Endothelial cell of umbilical vein (primary cell): ENCODE measurements around the gene ATG4D. TPM values are rescaled to one million over a fixed set of nuclear protein-coding genes. Genes with fewer than 3 reads are reported as not detected.

Source experiments
- BruUV-seq: library from RNA; stranded (reverse); fragments of 400-500 nt; replicated peaks from 2 replicates; lab custom pipeline; 2021; lab: Mats Ljungman, UMichigan
- CTCF ChIA-PET: fragments of 300-600, 350-600 bp; sonication (Branson Sonifier 250); formaldehyde crosslinking; loops from one replicate; lab custom pipeline; 2021; ENCODE audit warnings: antibody characterized with exemption, inconsistent platforms; lab: Charles Lee
- POLR2A ChIA-PET: fragments of 300-600, 350-600 bp; sonication (Branson Sonifier 250); formaldehyde crosslinking; loops from one replicate; lab custom pipeline; 2021; ENCODE audit warnings: antibody characterized with exemption, inconsistent platforms; lab: Charles Lee
- DNase-seq: peaks from one replicate; pipeline ENCODE4 v3.0.0-alpha.2; 2011; ENCODE audit warnings: low read depth, low spot score
- FAIRE-seq: peaks from 2 replicates; lab custom pipeline; 2011; peaks lifted over from hg19 to GRCh38; lab: Jason Lieb, UNC
- H2AFZ ChIP-seq: 2 replicates; pipeline ENCODE4 v1.6.0; 2012; ENCODE audit warnings: low read depth, low read length, control low read depth, inconsistent platforms
- H3K27ac ChIP-seq: 2 replicates; pipeline ENCODE4 v1.5.1; 2011; ENCODE audit warnings: low read depth, mild to moderate bottlenecking, control low read depth, low read length, moderate library complexity; ENCODE audit not compliant: insufficient read depth
- H3K27me3 ChIP-seq, 2 experiments: 2 replicates each; pipeline versions ENCODE4 v1.6.0 to v1.6.1; 2011; ENCODE audit warnings: low read length in 2 of 2, mixed read lengths in 1 of 2; ENCODE audit not compliant: control insufficient read depth in 2 of 2, insufficient read depth in 2 of 2
- H3K36me3 ChIP-seq, 2 experiments: 2 replicates in 1 of 2; 3 replicates in 1 of 2; pipeline ENCODE4 v1.5.1; 2011; ENCODE audit warnings: low read length in 2 of 2, mild to moderate bottlenecking in 1 of 2, moderate library complexity in 1 of 2; ENCODE audit not compliant: control insufficient read depth in 2 of 2, insufficient read depth in 2 of 2; ENCODE audit errors: extremely low read depth in 1 of 2
- H3K4me1 ChIP-seq: 3 replicates; pipeline ENCODE4 v1.5.1; 2011; ENCODE audit warnings: mild to moderate bottlenecking, low read length; ENCODE audit not compliant: control insufficient read depth, insufficient read depth; ENCODE audit errors: extremely low read depth
- H3K4me2 ChIP-seq: 2 replicates; pipeline ENCODE4 v1.6.1; 2011; ENCODE audit warnings: low read length, control low read depth, mixed read lengths; ENCODE audit not compliant: insufficient read depth
- H3K4me3 ChIP-seq, 3 experiments: fragments of 200-600 bp in 1 of 3; sonication (generic), shearing (Covaris generic) in 1 of 3; replicated peaks in 1 of 3; 2 replicates each; pipeline ENCODE4 v1.5.1; 2011 to 2016; ENCODE audit warnings: control low read depth in 3 of 3, low read length in 3 of 3, mild to moderate bottlenecking in 2 of 3, inconsistent platforms in 1 of 3, low read depth in 1 of 3, moderate library complexity in 1 of 3; ENCODE audit not compliant: insufficient read depth in 1 of 3
- H3K79me2 ChIP-seq: 2 replicates; pipeline ENCODE4 v1.6.0; 2012; ENCODE audit warnings: low read length, inconsistent platforms; ENCODE audit not compliant: control insufficient read depth, insufficient read depth
- H3K9ac ChIP-seq: replicated peaks from 2 replicates; pipeline ENCODE3; 2011; ENCODE audit warnings: low read length, control low read depth; ENCODE audit not compliant: insufficient read depth; ENCODE audit errors: extremely low read depth
- H3K9me1 ChIP-seq: replicated peaks from 3 replicates; pipeline ENCODE4 v1.6.0; 2011; ENCODE audit warnings: mild to moderate bottlenecking, low read length; ENCODE audit not compliant: control insufficient read depth, insufficient read depth; ENCODE audit errors: extremely low read depth
- H3K9me3 ChIP-seq: replicated peaks from 2 replicates; pipeline ENCODE4 v1.5.1; 2012; ENCODE audit warnings: low read length, inconsistent platforms; ENCODE audit not compliant: control insufficient read depth, insufficient read depth
- H4K20me1 ChIP-seq: replicated peaks from 2 replicates; pipeline ENCODE3; 2011; ENCODE audit warnings: mild to moderate bottlenecking, low read length; ENCODE audit not compliant: control insufficient read depth, insufficient read depth; ENCODE audit errors: extremely low read depth
- EZH2 ChIP-seq: IDR thresholded peaks from 2 replicates; pipeline ENCODE4 v1.6.1; 2012; ENCODE audit warnings: borderline replicate concordance, low read depth, mild to moderate bottlenecking, moderate library complexity, low read length, inconsistent platforms; ENCODE audit not compliant: severe bottlenecking
- FOS ChIP-seq: IDR thresholded peaks from 2 replicates; pipeline ENCODE4 v1.6.1; 2011; ENCODE audit warnings: mild to moderate bottlenecking, low read length, moderate library complexity, borderline replicate concordance; ENCODE audit not compliant: insufficient read depth
- GATA2 ChIP-seq: IDR thresholded peaks from 2 replicates; pipeline ENCODE4 v1.7.0; 2011; ENCODE audit warnings: low read depth, mild to moderate bottlenecking, moderate library complexity, mixed read lengths, low read length; ENCODE audit not compliant: insufficient read length, insufficient read depth
- JUN ChIP-seq: IDR thresholded peaks from 2 replicates; pipeline ENCODE4 v1.6.1; 2011; ENCODE audit warnings: borderline replicate concordance, low read depth; ENCODE audit not compliant: insufficient read length, insufficient read depth
- MYC ChIP-seq: IDR thresholded peaks from one replicate; pipeline ENCODE4 v1.6.1; 2011; ENCODE audit warnings: mild to moderate bottlenecking, low read depth, low read length
- POLR2A ChIP-seq: IDR thresholded peaks from 2 replicates; pipeline ENCODE4 v1.6.1; 2012; ENCODE audit warnings: low read depth, mild to moderate bottlenecking, control low read depth, low read length
- POLR2AphosphoS5 ChIP-seq: IDR thresholded peaks from 2 replicates; pipeline ENCODE4 v1.6.1; 2012; ENCODE audit warnings: low read depth, mild to moderate bottlenecking, control low read depth, low read length, moderate library complexity; ENCODE audit not compliant: insufficient read depth
- dilution Hi-C: fragments of 300-500 bp; cut with MboI; formaldehyde crosslinking; loops from one replicate; pipeline ENCODE4 v1.15.0; 2019; ENCODE audit warnings: low sequenced_read_pairs; ENCODE audit not compliant: extremely low pct_ligation_motif_present
- intact Hi-C: fragments of 100-400 bp; cut with micrococcal nuclease; formaldehyde crosslinking; loops from one replicate; pipeline ENCODE4 v1.10.0; 2022
- polyA plus RNA-seq, 4 experiments: library from polyadenylated mRNA; depleted of rRNA in 3 of 4; stranded (reverse) in 3 of 4; unstranded in 1 of 4; fragments of >200 nt; gene quantifications; 2 replicates each; pipeline versions ENCODE4 v1.2.1 to v1.2.3, GENCODE V29; 2011 to 2012; ENCODE audit warnings: missing spikeins in 1 of 4
- total RNA-seq: library from RNA; stranded (reverse); gene quantifications from 2 replicates; pipeline ENCODE4 v1.2.3, GENCODE V29; 2021
- TF ChIP-seq, protein P1 (sequence below): IDR thresholded peaks from 2 replicates; pipeline ENCODE4 v1.6.1; 2011; ENCODE audit not compliant: insufficient read depth, insufficient read length
- TF ChIP-seq, protein P2 (sequence below), 2 donors: IDR thresholded peaks; 1 replicate in 1 of 2; 2 replicates in 1 of 2; pipeline ENCODE4 v1.5.1; 2011; ENCODE audit warnings: low read length in 2 of 2, mild to moderate bottlenecking in 2 of 2, moderate library complexity in 2 of 2, control low read depth in 1 of 2, inconsistent platforms in 1 of 2, low read depth in 1 of 2; ENCODE audit not compliant: insufficient read depth in 1 of 2; ENCODE audit errors: extremely low read depth in 1 of 2

ATG4D gene
- total and polyA plus RNA-seq, 2 donors (not counting 3 experiments of a cell fraction or from before 2014, with no cell fraction given): 19.8 to 24.9 TPM

DNA sequence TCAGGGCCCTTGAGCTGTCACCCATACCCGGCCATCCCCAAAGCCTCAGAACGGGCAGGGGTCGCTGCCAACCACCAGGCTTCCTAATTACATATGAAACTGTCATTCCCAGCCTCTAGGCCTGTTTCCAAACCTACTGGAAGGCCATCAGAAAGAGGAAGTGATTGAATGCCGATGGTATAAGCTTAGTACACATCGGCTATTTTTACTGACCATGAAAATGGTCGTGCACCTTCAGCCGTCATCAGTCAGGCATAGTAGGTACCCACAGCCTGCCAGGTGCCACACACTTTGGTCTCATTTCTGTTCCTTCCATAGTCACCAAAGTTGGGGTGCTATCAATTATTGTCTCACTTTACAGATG is 11.9 kb downstream of the ATG4D start:
- TF ChIP-seq EZH2 (no peak), FOS (no peak), JUN (no peak), MYC (no peak), POLR2A (no peak), POLR2AphosphoS5 (no peak), GATA2 (no peak)
- TF ChIP-seq, protein P1, sequence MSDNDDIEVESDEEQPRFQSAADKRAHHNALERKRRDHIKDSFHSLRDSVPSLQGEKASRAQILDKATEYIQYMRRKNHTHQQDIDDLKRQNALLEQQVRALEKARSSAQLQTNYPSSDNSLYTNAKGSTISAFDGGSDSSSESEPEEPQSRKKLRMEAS: no peak
- TF ChIP-seq, protein P2, sequence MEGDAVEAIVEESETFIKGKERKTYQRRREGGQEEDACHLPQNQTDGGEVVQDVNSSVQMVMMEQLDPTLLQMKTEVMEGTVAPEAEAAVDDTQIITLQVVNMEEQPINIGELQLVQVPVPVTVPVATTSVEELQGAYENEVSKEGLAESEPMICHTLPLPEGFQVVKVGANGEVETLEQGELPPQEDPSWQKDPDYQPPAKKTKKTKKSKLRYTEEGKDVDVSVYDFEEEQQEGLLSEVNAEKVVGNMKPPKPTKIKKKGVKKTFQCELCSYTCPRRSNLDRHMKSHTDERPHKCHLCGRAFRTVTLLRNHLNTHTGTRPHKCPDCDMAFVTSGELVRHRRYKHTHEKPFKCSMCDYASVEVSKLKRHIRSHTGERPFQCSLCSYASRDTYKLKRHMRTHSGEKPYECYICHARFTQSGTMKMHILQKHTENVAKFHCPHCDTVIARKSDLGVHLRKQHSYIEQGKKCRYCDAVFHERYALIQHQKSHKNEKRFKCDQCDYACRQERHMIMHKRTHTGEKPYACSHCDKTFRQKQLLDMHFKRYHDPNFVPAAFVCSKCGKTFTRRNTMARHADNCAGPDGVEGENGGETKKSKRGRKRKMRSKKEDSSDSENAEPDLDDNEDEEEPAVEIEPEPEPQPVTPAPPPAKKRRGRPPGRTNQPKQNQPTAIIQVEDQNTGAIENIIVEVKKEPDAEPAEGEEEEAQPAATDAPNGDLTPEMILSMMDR (IDR thresholded peaks at IDR 0.05; ENCODE audit: extremely low read depth in 1 of 2, insufficient read depth in 1 of 2, low read depth in 1 of 2, low read length in 2 of 2): no peak
- intact Hi-C loops: no loop called here
- no peak overlapping the region for H3K9ac ChIP-seq
- no peaks in the 10 kb centered on the region for H4K20me1 ChIP-seq
- no peaks in the 10 kb centered on the region for H3K9me3 ChIP-seq
- DNase-seq (no peak), FAIRE-seq (no peak)
- ChIA-PET POLR2A (no interaction called here), CTCF (interaction anchor here (0.8 to 1.4 kb wide), 6 partner anchors 11 to 144 kb away, joined by 3 to 6 read pairs (median 4); partner anchors contain the start of gene KRI1)
- H3K27me3 ChIP-seq: no peaks in the 10 kb centered on the region
- H3K4me1 ChIP-seq: no peaks in the 10 kb centered on the region
- no TSS peak for BruUV-seq
- H2AFZ ChIP-seq: no peak overlapping the region
- H3K9me1 ChIP-seq: no peaks in the 10 kb centered on the region
- H3K36me3 ChIP-seq: peaks cover 7 to 42% of the 10 kb centered on the region in 2 experiments
- no peak overlapping the region for H3K4me2 ChIP-seq
- no peak overlapping the region for H3K27ac ChIP-seq
- no peak overlapping the region for H3K4me3 ChIP-seq
- dilution Hi-C loops: no loop called here
- H3K79me2 ChIP-seq: no peaks in the 10 kb centered on the region
